NB4 (cell line): Measurements from ENCODE around the gene GJA3.

ENCODE experiments used
- DNase-seq: peaks from one replicate; pipeline ENCODE4 v3.0.0; 2010; ENCODE audit warnings: low read depth
- H3K4me3 ChIP-seq: one replicate; pipeline ENCODE4 v1.5.1; 2011; ENCODE audit warnings: mild to moderate bottlenecking, low read depth, low read length, moderate library complexity
- MYC ChIP-seq: IDR thresholded peaks from 2 replicates; pipeline ENCODE4 v1.6.1; 2011; ENCODE audit warnings: low read depth, low read length
- POLR2A ChIP-seq: IDR thresholded peaks from 2 replicates; pipeline ENCODE4 v1.6.1; 2011; ENCODE audit warnings: mild to moderate bottlenecking; ENCODE audit not compliant: insufficient read length; ENCODE audit errors: extremely low read depth
- TF ChIP-seq, protein P1 (sequence below): IDR thresholded peaks from 2 replicates; pipeline ENCODE4 v1.6.1; 2011; ENCODE audit warnings: low read depth, low read length
- TF ChIP-seq, protein P2 (sequence below): IDR thresholded peaks from one replicate; pipeline ENCODE4 v1.5.1; 2012; ENCODE audit warnings: low read depth, low read length

Gene GJA3

DNA sequence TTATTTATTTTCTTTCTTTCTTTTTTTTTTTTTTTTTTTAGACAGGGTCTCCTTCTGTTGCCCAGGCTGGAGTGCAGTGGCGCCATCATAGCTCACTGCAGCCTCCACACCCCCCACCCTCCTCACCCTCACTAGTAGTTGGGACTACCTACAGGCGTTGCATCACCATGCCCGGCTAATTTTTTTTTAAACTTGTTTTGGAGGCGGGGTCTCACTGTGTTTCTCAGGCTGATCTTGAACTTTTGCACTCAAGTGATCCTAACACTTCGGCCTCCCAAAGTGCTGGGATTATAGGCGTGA lies 33.6 kb downstream of the GJA3 start:
- DNase-seq = peak; percentile 84
- H3K4me3 ChIP-seq = peak overlapping the region; percentile 59
- TF ChIP-seq MYC (peak; percentile 38; the same call in 1 of the 2 replicates), POLR2A (no peak)
- TF ChIP-seq, protein P1, sequence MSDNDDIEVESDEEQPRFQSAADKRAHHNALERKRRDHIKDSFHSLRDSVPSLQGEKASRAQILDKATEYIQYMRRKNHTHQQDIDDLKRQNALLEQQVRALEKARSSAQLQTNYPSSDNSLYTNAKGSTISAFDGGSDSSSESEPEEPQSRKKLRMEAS = peak; percentile 13; the same call in 1 of the 2 replicates
- TF ChIP-seq, protein P2, sequence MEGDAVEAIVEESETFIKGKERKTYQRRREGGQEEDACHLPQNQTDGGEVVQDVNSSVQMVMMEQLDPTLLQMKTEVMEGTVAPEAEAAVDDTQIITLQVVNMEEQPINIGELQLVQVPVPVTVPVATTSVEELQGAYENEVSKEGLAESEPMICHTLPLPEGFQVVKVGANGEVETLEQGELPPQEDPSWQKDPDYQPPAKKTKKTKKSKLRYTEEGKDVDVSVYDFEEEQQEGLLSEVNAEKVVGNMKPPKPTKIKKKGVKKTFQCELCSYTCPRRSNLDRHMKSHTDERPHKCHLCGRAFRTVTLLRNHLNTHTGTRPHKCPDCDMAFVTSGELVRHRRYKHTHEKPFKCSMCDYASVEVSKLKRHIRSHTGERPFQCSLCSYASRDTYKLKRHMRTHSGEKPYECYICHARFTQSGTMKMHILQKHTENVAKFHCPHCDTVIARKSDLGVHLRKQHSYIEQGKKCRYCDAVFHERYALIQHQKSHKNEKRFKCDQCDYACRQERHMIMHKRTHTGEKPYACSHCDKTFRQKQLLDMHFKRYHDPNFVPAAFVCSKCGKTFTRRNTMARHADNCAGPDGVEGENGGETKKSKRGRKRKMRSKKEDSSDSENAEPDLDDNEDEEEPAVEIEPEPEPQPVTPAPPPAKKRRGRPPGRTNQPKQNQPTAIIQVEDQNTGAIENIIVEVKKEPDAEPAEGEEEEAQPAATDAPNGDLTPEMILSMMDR = no peak

DNA sequence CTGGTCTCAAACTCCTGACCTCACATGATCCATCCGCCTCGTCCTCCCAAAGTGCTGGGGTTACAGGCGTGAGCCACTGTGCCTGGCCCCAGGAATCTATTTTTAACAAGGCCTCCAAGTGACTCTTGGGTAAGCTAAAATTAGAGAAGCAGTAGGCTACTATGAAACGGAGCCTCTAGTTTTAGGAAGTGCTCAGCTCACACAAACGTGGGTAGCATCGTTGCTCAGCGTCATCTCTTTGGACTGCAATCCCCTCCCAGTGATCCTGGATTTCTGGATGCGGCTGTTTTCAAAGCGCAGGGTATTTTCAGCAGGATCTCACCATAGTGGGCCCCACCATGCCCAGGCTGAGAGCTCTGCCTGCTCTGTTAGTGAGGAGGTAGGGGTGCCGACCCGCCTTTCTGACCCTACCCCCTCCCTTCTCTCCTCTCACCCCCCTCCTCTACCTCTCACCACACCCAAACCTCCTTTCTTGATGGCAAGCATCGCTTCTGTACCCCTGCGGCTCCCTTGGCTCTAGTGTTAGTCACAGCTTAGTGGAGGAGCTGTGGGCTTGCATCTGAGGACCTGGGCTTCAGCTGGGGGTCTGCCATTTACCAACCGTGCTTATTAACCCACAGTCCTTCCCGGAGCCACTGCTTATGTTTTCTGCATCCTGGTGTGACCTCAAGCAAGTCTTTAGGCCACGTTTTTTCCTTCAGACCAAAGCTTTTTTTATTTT lies 34.2 kb downstream of the GJA3 start:
- peak; percentile 82 for DNase-seq
- TF ChIP-seq, protein P1 = no peak
- TF ChIP-seq POLR2A = peak; percentile 26
- peak overlapping the region; percentile 38 for H3K4me3 ChIP-seq

DNA sequence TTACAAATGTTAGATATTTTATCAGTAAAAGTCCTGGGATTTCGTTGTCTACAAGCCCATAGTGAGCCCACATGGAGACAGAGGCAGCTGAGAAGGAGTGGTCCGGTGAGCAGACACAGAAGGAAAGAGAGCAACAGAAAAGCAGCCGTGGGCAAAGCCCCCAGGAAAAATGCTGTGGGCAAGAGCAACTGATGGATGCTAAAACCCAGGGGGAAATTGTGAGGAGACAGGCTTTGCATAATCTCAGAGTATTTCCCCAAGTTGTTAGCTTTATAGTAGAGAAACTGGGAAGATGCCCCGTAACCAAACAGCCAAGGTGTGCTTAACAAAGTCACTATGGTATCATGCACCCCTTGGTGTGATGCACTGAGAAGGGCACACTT lies 35.1 kb downstream of the GJA3 start:
- TF ChIP-seq POLR2A (no peak), MYC (no peak)
- TF ChIP-seq, protein P2 = no peak
- TF ChIP-seq, protein P1 = no peak
- DNase-seq = no peak

DNA sequence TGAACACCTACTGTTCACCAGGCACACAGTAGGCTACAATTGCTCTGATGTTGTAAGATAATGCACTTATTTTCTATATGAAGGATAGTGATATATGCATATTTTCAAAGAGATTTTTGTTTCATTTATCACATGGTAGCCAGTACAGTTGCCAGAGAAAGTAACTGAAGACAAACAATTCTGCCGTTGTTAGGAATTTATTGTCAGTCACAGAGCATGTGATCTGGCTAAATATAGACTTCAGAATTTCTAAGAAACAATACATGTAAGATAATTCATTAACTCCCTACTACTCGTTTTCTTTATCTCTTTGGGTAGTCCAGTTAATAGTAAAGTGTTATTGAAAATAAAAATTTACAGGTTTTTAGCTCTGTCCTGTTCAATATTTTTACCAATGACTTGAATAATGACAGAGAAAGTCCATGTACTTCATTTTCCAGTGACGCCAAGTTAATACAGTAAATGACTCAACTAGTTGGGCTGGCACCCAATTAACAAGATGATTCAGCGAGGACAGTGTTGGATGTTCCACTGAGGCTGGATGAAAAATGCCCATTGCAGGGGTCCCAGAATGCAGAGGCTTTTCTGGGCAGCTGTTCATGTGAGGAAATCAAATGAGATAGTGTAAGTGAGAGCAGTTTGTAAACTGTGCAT lies 35.6 kb downstream of the GJA3 start:
- H3K4me3 ChIP-seq = no peak overlapping the region
- TF ChIP-seq POLR2A (no peak), MYC (no peak)
- TF ChIP-seq, protein P1 = no peak
- TF ChIP-seq, protein P2 = no peak
- no peak for DNase-seq

More for the DNA sequence above, 35.1 kb downstream of the GJA3 start:
- no peak overlapping the region for H3K4me3 ChIP-seq

DNA sequence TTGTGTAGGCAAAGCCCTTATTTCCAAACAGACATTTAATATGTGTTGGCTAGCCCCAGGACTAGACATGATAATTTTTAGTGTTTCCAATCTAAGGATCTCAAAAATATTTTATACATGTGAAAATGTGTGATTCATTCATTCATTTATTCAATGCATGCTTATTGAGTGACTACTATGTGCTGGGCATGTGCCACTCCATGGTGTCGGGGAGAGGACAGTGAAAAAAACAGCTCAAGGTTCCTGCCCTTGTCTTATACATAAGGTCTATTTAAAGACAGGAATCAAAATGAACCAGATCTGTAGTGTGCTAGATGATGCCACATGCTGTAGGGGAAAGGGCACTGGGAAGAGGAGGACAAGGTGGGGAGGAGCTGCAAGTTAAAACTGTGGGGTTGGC lies 36.5 kb downstream of the GJA3 start:
- TF ChIP-seq, protein P2 = no peak
- TF ChIP-seq MYC = no peak

DNA sequence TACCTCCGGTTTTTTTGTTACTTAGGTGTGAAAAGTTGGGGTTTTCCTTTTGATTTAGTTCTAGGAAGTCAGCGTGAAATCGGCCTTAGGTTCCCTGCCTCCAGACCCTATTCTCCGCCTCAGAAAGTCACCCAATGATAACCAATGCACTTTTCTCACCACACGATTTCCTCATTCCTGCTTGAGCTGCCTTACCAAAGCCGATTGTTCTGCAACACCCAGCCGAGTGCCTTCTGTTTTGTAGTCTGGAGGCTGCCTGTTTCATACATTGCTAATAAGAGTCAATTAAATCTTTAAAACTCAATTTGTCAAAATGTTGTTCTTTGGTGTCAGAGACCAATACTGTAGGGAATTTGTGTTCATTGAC lies 39.7 kb downstream of the GJA3 start:
- DNase-seq = peak; percentile 93
- peak overlapping the region; percentile 76 for H3K4me3 ChIP-seq
- TF ChIP-seq, protein P1 = peak; percentile 67
- TF ChIP-seq POLR2A (peak; percentile 14), MYC (no peak; the same call in 1 of the 2 replicates)
- TF ChIP-seq, protein P2 = no peak

More for the DNA sequence above, 36.5 kb downstream of the GJA3 start:
- no peak for DNase-seq
- no peak overlapping the region for H3K4me3 ChIP-seq
